ENCODE results near the gene CYP26C1.
"Not testable (repeated sequence)": the region's sequence is repeated elsewhere in the genome, so short reads cannot be mapped to it uniquely, and the experiment has no call there.

The CYP26C1 gene

DNA sequence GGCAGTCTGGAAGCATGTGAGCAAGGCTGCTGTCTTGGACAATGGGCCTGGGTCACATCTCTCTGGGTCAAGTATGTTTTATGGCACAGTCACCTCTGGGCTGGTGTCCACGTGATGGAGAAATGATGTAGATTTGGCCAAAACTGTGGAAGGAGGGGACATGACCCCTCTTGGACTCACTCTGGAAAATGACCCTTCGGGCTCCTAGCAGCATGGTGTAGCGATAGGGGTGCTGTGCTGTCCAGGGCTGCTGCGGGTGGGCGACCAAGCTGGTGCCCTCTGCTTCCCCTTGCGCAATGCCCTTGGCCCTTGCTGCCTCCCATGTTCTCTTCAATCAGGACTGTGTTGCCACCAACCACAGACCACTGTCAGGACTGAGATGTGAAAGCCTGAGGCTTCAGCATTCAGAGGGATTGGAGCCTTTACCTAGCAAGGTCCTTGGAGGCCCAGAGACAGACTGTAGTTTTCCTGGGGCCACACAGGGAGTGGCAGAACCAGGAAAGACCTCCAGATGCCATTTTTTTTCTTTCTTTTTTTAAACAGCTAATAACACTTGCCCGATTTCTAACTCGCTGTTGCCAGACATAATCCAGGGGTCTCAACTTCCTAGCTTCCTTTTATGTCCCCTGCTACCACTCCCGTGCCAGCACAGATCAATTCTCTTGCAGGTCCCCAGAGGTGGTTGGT is 19.2 kb downstream of the CYP26C1 start:
- no peak for DNase-seq

DNA sequence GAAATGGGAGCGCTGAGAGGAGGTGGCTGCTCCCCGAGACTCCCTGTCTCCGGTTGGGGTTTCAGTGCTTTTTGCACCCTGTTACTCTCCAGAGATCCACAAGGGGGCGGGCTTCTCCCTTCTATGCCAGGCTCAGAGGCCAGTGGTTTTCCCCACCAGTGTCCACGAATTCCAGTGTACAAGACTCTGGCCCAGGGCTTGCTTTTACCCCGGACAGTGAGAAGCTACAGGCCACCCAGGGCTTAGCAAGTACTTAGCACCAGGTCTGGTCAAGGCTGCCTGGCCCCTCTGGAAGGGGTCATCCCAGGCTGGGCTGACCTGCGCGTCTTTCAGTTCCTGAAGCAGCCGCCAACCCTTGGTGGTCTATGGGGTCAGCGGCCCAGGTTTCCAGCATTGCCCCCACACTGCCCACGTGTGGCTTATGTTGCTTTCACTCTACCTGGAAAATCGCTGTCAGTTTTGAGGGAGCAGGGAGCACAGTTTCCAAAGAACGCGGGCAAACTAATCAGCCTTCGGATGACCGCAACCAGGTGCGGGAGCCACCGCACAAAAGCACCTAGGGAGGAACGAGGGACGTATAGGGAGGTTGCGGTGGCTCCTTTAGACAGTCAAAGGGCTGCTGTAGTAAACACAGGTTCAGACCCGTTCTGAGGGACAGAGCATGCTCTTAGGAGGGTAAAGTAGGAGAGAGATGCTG is 19.9 kb downstream of the CYP26C1 start:
- DNase-seq = peak; percentile 38 to 47

DNA sequence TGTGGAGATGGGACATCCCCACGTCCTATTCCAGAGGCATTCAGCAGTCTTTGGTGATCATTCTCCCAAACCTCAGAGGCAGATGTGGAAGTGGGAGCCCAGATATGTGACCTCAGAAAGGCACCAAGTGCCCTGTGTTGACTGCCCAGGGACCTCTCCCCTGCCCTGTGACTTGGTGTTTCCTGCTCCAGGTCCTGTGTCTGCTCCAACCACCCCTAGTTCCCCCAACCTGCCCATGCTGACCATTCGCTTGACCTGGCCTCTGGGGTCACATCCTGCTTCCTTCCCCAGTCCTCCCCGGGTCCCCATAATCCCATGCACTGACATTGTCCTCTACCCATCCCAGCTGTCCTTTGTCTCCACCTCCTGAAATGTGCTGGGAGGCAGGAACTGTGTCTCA is 20.7 kb downstream of the CYP26C1 start:
- DNase-seq = no peak

DNA sequence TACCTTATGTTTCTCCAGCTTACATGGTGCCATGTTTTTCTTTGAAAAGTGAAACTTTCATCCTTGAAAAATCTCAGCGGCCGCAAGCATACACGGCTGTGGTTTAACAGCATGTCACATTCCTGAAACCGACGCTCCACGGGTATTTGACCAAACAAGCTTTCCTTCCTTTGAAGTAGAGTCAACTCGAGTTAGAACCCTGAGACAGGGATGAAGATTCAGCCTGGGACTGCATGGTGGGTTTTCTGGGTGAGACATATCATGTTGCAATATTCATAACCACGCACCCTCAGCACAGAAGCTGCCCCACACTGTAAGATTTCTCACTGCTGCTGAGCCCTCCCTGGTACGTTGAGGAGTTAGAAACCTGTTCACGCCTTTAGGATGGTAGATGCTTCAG is 21.2 kb downstream of the CYP26C1 start:
- no peak for DNase-seq

DNA sequence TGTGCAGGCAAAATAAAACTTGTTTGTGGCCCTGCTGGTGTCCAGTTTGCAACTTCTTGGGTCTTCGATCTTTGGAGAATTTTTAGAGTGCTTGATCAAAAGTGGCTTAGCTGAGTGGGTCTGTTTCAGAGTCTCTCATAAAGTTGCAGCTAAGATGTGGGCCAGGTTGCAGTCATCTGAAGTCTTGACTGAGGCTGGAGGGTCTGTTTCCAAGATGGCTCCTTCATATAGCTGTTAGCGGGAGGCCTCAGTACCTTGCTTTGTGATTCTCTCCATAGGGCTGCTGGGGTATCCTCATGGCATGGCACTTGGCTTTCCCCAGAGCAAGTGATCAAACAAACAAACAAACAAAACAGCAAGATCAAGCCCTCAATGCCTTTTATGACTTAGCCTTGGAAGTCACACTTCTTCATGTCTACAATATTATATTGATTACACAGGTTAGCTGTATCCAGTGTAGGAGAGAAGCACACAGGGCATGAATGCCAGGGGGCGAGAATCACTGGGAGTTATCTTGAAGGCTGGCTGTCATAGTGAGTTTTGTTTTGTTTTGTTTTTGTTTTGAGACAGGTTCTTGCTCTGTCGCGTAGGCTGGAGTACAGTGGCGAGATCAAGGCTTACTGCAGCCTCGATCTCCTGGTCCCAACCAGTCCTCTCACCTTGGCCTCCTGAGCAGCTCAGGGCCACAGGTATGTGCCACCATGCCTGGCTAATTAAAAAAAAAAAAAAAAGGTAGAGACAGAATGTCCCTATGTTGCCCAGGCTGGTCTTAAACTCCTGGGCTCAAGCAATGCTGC is 23.3 kb downstream of the CYP26C1 start:
- no peak for DNase-seq

DNA sequence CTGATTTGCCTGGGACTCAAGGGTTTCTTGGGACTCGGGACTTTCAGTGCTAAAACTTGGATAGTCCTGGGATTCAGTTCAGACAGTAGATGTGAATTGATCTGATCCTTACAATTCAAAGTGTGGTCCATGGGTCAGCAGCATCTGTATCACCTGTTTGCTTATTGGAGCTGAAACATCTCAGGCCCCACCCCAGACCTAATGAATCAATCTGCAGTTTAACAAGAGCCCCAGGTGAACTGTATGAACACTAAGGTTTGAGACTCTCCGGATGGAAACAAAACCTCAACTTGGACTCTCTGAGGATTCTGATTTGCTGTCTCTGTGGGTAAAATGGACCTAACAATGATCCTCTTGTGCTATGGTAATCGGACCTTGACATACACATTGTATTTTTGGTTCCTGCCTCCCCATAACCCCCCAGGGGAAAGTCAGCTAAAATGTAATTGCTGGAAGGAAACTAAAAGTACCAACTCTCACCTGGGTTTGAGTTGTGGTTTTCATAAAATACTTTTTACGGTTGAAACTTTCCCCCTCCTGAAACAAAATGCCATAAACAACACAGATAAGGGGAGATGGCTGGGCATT is 24.8 kb downstream of the CYP26C1 start:
- DNase-seq = no peak

DNA sequence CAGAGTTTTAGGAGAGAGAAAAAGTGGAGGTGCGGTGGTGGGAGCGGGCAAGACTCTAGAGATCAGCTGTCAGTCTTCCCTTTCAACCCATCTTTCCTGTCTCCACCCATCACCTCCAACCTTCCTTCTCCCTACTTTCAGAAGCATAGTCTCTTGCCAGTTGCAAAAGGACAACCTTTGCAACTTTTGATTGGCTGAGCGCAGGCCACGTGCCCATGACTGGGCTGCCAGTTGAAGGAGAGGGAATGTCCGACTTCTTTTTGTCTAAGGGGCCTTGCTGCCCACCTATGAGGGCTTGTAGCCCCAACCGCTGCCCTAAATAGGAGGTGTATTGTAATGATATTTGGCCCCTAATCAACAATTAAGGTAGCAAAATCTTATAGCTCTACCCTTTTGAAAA is 25.7 kb downstream of the CYP26C1 start:
- no peak for DNase-seq

DNA sequence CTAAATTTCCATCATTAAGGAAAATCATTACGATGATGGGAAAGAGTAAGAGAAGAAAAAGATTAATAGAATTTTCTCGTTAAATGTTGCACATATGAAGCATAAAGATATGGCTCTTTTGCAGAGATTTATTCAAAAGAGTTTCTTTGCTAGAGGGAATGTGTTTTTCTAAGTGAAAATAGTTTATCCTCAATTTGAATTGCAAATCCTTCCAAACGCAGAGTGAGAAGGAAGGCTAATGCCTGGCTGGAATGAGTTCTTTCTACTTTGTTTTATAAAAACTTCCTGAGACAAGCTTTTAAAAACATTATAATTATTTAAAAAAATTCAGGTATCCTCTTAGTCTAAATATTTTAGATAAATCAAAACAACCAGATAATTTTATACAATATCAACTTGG is 27.2 kb downstream of the CYP26C1 start:
- DNase-seq = no peak

DNA sequence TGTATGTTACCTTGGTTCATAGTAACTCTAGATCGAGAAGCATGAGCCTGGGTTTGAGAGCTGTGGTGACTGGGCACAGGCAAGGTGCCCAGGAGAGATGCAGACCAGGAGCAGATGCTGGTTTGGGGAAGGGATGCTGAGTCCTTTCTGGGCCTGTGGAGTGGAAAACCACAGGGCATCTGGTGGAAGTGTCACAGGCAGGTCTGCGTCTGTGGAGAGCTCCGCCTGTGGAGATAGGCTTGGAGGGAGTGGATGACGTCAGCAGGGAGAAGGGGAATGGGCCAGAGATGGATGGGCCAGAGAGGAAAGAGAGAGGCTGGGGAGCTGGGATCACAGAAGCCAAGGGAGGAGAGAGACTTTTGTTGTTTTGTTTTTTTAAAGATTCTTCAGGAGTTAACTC is 27.9 kb downstream of the CYP26C1 start:
- no peak for DNase-seq

DNA sequence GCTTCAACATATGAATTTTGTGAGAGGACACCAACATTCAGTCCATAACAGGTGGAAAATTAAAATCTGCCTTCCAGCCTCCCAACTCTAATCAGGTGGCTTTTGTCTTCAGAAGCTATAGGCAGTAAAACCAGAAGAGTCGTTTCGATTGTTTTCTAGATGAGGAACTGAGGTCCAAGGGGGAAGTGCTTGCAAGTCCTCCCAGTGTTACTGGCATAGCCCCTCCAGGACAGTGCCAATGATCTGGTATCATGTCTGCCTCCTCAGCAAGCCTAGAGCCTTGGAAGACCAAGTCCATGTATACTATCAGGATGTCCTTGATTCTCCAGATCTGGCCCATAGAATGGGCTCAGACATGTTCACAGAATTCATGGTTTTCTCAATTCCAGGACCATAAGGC is 30.0 kb downstream of the CYP26C1 start:
- DNase-seq = no peak

DNA sequence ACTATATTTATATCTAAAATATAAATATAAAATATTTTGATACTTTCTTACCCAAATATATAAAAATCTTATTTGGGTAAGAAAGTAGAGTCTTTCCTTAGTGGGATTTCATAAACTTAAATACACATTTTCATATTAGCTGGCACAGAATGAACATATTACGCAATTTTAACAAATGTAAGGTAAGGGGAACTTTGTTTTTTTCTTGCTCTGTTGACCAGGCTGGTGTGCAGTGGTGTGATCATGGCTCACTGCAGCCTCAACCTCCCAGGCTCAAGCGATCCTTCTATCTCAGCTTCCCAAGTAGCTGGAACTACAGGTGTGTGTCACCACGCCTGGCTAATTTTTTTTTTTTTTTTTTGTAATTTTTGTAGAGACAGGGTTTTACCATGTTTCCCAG is 31.4 kb downstream of the CYP26C1 start:
- DNase-seq = no peak

DNA sequence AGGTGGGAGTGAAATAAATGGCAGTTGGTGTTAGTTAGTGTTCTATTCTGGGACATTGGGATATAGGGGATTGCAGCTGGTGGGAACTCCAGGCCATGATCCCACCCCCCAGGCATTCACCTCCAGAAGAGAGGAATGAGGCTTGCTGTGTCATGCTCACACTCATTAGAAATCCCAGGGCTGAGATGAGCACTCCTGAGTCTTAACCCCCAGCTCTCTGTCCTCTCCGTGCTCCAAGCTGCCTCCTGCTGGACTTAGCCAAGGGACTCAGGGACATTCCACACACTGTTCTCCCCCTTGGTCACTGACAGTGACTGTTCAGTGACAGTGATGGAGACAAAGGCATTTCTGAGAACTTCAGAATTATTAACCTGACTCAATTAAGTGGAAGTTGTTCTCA is 34.6 kb downstream of the CYP26C1 start:
- no peak for DNase-seq

DNA sequence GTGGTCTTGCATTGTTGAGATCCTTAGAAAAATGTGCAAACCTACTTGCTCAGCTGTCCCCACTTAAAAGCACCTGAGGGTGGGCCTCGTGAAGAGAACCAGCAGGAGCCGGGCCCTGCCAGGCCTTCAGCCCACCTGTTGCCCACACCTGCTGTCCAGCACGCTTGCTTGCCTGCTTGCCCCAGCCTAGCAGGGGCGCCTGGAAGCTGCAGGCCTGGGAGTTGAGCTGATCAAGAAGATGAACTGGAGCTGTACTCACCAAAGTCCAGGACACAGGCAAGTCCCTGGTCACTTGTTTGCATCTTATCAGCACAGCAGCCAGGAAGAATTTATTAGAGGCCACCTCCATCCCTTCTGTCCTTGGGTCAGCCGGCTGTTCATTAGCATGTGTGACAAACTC is 36.3 kb downstream of the CYP26C1 start:
- no peak for DNase-seq

DNA sequence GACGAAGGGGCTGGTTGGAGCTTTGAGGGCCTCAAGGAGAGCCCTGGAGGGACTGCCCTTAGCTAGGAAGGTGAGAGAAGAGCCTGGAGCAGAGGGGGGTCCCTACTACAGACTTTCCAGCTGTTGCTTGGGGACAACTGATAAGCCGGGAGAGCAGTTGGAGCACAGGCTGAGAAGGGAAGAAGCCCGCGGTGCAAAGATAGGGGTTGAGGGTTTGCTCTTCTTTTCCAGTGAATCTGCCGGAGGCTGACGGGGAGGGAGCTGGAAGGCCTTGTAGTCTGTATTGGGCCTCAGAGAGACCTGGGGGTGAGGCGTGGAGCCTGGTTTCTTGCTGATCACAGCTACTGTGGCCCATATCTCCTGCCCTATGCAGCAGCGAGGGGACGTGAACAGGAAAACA is 36.8 kb downstream of the CYP26C1 start:
- no peak for DNase-seq

DNA sequence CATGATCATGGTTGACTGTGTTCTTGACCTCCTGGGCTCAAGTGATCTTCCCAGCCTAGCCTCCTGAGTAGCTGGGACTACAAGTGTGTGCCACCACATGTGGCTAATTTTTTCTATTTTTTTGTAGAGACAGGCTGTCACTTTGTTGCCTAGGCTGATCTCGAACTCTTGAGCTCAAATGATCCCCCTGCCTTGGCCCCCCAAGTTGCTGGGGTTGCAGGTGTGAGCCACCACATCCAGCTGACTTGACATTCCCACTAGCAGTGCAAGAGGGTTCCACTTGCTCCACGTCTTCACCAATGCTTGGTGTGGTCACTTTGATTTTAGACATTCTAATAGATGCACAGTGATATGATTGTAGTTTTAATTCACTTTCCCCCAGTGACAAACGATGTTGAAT is 38.2 kb downstream of the CYP26C1 start:
- DNase-seq = no peak

DNA sequence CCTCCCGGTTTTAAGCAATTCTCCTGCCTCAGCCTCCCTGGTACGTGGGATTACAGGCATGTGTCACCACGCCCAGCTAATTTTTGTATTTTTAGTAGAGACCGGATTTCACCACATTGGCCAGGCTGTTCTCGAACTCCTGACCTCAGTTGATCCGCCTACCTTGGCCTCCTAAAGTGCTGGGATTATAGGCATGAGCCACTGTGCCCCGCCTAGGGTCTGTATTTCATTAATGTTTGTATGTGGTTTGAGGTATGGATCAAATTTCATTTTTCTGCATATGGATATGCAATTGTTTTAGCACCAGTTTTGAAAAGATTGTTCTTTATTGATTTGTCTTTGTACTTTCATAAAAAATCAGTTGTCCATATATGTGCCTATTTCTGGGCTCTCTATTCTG is 39.1 kb downstream of the CYP26C1 start:
- no peak for DNase-seq

DNA sequence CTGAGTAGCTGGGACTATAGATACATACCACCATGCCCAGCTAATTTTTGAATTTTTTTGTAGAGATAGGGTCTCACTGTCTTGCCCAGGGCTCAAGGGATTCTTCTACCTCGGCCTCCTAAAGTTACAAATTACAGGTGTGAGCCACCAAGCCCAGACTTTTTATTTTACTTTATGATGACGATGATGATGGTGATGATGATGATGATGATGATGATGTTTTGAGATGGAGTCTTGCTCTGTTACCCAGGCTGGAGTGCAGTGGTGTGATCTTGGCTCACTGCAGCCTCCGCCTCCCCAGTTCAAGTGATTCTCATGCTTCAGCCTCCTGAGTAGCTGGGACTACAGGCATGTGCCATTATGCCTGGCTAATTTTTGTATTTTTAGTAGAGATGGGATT is 40.5 kb downstream of the CYP26C1 start:
- DNase-seq = not testable (repeated sequence)

DNA sequence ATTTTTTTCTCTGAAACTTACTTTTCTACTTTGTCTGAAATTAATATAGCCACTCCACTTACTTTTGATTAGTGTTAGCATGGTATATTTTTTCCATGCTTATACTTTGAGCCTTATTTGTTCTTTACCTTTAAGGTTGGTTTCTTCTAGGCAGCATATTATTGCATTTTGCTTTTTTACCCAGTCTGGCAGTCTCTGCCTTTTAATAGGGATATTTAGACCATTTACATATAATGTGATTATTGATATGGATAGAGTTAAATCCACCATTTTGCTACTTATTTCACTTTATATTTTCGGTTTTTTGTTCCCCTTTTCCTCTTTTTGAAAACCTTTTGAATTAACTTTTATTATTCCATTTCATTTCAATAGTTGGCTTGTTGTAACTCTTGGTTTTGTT is 43.4 kb downstream of the CYP26C1 start:
- DNase-seq = no peak

DNA sequence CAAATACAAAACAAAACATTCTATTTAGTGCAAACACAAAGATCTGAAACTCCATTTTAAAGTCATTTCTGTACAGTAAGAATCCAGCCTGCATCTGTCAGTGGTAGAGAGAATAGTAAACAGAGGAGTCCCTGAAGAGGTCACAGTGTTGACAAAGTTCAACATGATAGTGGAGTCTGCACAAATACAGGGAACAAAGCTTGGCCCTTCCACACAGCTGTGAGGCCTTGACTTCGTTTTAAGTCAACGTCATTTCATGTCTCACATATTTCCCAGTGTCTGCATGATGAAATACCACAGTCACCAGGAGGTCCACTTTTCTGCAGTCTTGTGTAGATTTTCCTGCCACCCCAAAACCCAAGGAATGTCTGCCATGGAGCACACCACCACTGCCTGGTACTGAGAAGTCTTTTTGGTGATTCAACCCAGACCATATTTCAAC is 46.1 kb downstream of the CYP26C1 start:
- no peak for DNase-seq

DNA sequence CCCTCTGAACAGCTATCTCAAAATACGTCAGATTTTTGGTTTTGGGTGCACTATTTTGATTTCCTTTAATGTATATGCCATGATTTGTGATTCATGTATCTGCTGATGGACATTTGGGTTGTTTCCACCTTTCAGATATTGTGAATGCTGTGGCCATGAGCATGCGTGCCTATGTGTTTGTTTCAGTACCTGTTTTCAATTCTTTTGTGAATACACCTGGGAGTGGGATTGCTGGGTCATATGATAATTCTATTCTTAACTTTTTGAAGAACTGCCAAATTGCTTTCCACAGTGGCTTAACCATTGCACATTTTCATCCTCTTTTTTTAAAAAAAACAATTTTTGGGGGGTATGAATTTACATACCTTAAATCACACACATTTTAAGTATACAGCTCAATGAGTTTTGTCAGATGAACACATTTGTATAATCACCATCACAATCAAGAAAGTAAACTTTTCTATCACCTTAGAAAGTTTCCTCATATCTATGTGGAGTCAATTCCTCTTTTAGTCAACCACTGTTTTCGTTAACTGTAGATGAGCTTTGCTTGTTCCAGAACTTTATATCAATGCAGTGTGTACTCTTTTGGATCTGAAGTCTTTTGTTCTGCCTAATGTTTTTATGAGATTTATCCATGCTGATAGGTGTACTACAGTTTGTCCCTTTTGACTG is 50.0 kb downstream of the CYP26C1 start:
- no peak for DNase-seq

DNA sequence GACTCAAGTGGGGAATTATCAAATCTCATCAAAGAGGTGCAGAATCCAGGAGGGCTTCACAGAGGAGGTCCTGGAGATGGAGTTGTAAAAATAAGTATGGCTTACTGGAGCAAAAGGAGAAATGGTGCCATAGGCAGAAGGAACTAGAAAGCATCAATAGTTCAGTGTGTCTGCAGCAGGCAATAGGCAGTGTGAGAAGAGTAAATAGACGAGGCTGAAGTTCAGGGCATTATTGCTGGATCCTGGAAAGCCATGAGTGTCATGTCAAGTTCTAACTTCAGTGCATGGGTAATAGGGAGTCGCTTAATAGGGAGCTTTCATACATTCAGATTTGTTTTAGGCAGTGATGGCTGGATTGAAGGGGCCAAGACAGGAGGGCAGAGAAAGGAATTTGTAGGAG is 52.4 kb downstream of the CYP26C1 start:
- no peak for DNase-seq

DNA sequence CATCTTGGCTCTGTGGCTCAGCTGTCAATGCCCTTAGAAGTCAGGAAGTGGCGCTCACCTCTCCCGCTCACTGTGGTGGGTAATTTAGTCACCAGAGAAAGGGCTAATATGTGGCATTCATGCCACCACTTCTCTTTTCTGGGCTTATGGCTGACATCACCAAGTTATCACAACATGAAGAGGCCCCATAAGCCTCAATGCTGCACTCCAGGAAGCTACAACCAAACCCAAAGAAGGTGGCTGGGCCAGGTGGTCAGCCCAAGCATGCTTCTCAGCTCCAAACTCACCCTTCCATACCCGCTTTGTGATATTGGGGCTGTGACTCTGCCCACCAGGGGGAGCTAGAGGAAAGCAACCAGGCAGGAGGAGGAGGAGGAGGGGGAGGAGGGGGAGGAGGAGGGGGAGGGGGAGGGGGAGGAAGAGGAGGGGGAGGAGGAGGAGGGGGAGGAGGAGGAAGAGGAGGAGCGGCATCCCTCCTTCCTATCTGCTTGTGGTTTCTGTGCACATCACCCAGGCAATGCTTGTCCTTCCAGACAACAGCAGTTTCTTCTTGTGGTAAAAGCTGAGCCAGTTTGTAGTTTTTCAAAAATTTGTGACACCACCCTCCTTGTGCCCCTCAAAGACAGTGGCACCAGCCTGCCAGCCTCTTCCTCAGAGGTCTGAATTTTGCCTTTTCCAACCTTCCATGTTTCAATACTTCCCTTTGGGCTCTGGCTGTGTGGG is 55.2 kb downstream of the CYP26C1 start:
- peak; percentile 68 to 73 for DNase-seq
